Left lung (tissue), 10 donors: ENCODE results near the gene C19orf85. TPM values are rescaled to one million over a fixed set of nuclear protein-coding genes. Genes with fewer than 3 reads are reported as not detected.
A peak's percentile ranks its signal among the peaks of the same experiment; 100 is the strongest.
"Not testable (repeated sequence)": the region's sequence is repeated elsewhere in the genome, so short reads cannot be mapped to it uniquely, and the experiment has no call there.

Source experiments
- ATAC-seq: fragments of 200-7000 bp; cut with Tn5 transposase; one replicate; pipeline ENCODE4 v1.9.1; 2020; ENCODE audit warnings: moderate library complexity
- DNase-seq, 4 donors: peaks; one replicate each; pipeline ENCODE4 v3.0.0-alpha.2; 2013 to 2020
- H3K27ac ChIP-seq, 2 donors: fragments of 200-600 bp; sonication (generic) in 1 of 2; one replicate each; pipeline versions ENCODE4 v1.5.0 to v1.8.0; 2020 to 2021
- H3K27me3 ChIP-seq, 2 donors: fragments of 200-600 bp; sonication (generic) in 1 of 2; one replicate each; pipeline versions ENCODE4 v1.5.0 to v1.8.0; 2020 to 2021
- H3K36me3 ChIP-seq, 2 donors: fragments of 200-600 bp; sonication (generic) in 1 of 2; one replicate each; pipeline versions ENCODE4 v1.5.0 to v1.8.0; 2020 to 2021
- H3K4me1 ChIP-seq, 2 donors: fragments of 200-600 bp; one replicate each; pipeline ENCODE4 v1.8.0; 2021
- H3K4me3 ChIP-seq, 2 donors: fragments of 200-600 bp; sonication (generic) in 1 of 2; one replicate each; pipeline versions ENCODE4 v1.5.0 to v1.8.0; 2020 to 2021; ENCODE audit warnings: mild to moderate bottlenecking in 1 of 2
- H3K9me3 ChIP-seq, 2 donors: fragments of 200-600 bp; sonication (generic) in 1 of 2; one replicate each; pipeline versions ENCODE4 v1.5.0 to v1.8.0; 2020 to 2021
- CTCF ChIP-seq, 2 donors: fragments of 200-600 bp; sonication (generic) in 1 of 2; IDR thresholded peaks; one replicate each; pipeline versions ENCODE4 v1.5.0 to v1.8.0; 2021; ENCODE audit warnings: antibody characterized with exemption in 2 of 2
- intact Hi-C, 2 donors: fragments of 100-400 bp; cut with DNase I; formaldehyde crosslinking; loops; one replicate each; pipeline versions ENCODE4 v1.11.2 to v1.14.2; 2022
- polyA plus RNA-seq, 6 donors: library from polyadenylated mRNA; unstranded; fragments of 120-200 nt; gene quantifications; one replicate each; pipeline ENCODE4 v1.2.1, GENCODE V29; 2013; ENCODE audit not compliant: insufficient read length in 6 of 6
- total RNA-seq, 2 donors: library from RNA; stranded (reverse); fragmentation: NEBNext Ultra II Directional; extraction: Animal tissue kit (Norgen Biotek cat#: 25700); gene quantifications; one replicate each; pipeline ENCODE4 v1.2.1, GENCODE V29; 2021
- donor health status: DM: no; HTN: yes; CAD: no.
- donor health status: DM: no; HTN: no; CAD: no.

Gene C19orf85
- total and polyA plus RNA-seq, 8 donors, result not detected

- Histone ChIP-seq H3K36me3 (peaks cover 0 to 8% of the 10 kb centered on the region in 2 donors), H3K27ac (no peak overlapping the region), H3K27me3 (peaks cover 21 to 42% of the 10 kb centered on the region in 2 donors), H3K9me3 (no peaks in the 10 kb centered on the region), H3K4me3 (no peak overlapping the region), H3K4me1 (peaks cover 0 to 15% of the 10 kb centered on the region in 2 donors)
- no peak for ATAC-seq
- intact Hi-C loops, result no loop called here
- DNase-seq, result peak in 2 of 4 donors; percentile 29 to 57
- TF ChIP-seq CTCF (IDR thresholded peaks at IDR 0.05), result no peak
Measured at GRCh38 chr19:55451965-55452748, 12.4 kb downstream of the C19orf85 start.

GRCh38 chr19:55451163-55451964, 13.2 kb downstream of the C19orf85 start:
- intact Hi-C loops, result no loop called here
- ATAC-seq (no peak), DNase-seq (no peak)
- Histone ChIP-seq H3K27me3 (peaks cover 21 to 49% of the 10 kb centered on the region in 2 donors), H3K36me3 (peaks cover 0 to 8% of the 10 kb centered on the region in 2 donors), H3K27ac (no peak overlapping the region), H3K9me3 (no peaks in the 10 kb centered on the region), H3K4me3 (no peak overlapping the region), H3K4me1 (peaks cover 0 to 15% of the 10 kb centered on the region in 2 donors)
- no peak for TF ChIP-seq CTCF (IDR thresholded peaks at IDR 0.05)

GRCh38 chr19:55449469-55449868, 15.1 kb downstream of the C19orf85 start:
- DNase-seq (peak in 1 of 4 donors; percentile 49), ATAC-seq (no peak)
- Histone ChIP-seq H3K4me1 (peaks cover 0 to 15% of the 10 kb centered on the region in 2 donors), H3K36me3 (no peaks in the 10 kb centered on the region), H3K27me3 (peaks cover 31 to 68% of the 10 kb centered on the region in 2 donors), H3K4me3 (no peak overlapping the region), H3K27ac (no peak overlapping the region), H3K9me3 (no peaks in the 10 kb centered on the region)
- intact Hi-C loops, result no loop called here
- no peak for TF ChIP-seq CTCF (IDR thresholded peaks at IDR 0.05)

GRCh38 chr19:55448175-55448490, 16.4 kb downstream of the C19orf85 start:
- H3K27ac ChIP-seq, H3K9me3 ChIP-seq, intact Hi-C loops, H3K4me3 ChIP-seq, ATAC-seq, DNase-seq, H3K36me3 ChIP-seq: not testable (repeated sequence)
- Histone ChIP-seq H3K27me3 (peaks cover 42 to 82% of the 10 kb centered on the region in 2 donors), H3K4me1 (peaks cover 0 to 15% of the 10 kb centered on the region in 2 donors)

- Histone ChIP-seq H3K4me3 (no peak overlapping the region), H3K27ac (no peak overlapping the region), H3K27me3 (peaks cover 43 to 82% of the 10 kb centered on the region in 2 donors), H3K36me3 (no peaks in the 10 kb centered on the region), H3K4me1 (peaks cover 0 to 14% of the 10 kb centered on the region in 2 donors), H3K9me3 (no peaks in the 10 kb centered on the region)
- DNase-seq (peak in 1 of 4 donors; percentile 20), ATAC-seq (no peak)
- intact Hi-C loops, result no loop called here
- TF ChIP-seq CTCF (IDR thresholded peaks at IDR 0.05), result no peak
Measured at GRCh38 chr19:55447421-55448174, 17.0 kb downstream of the C19orf85 start.
